T-helper 17 cell (primary cell): ENCODE results near the gene DRD1. TPM values are rescaled to one million over a fixed set of nuclear protein-coding genes. Genes with fewer than 3 reads are reported as not detected.
A peak's percentile ranks its signal among the peaks of the same experiment; 100 is the strongest.

Source experiments
- ATAC-seq: fragments of 150-1000 bp; cut with Tn5 transposase; 2 replicates; pipeline ENCODE4 v1.10.0; 2021; ENCODE audit warnings: mild to moderate bottlenecking, moderate library complexity
- DNase-seq, 3 donors: peaks; one replicate each; pipeline versions ENCODE4 v3.0.0 to v3.0.0-alpha.2; 2020 to 2021
- H3K9me3 ChIP-seq: one replicate; pipeline ENCODE4 v1.7.0; 2013; ENCODE audit warnings: low read length, mild to moderate bottlenecking; ENCODE audit not compliant: control insufficient read depth, poor library complexity, severe bottlenecking
- H3K27ac Mint-ChIP-seq: one replicate; pipeline ENCODE4 v1.8.0; 2022; ENCODE audit warnings: mild to moderate bottlenecking, moderate library complexity, mixed read lengths
- H3K27me3 Mint-ChIP-seq: one replicate; pipeline ENCODE4 v1.8.0; 2022; ENCODE audit warnings: mixed read lengths
- H3K36me3 Mint-ChIP-seq: one replicate; pipeline ENCODE4 v1.8.0; 2022; ENCODE audit warnings: low read depth, mixed read lengths
- H3K4me1 Mint-ChIP-seq: one replicate; pipeline ENCODE4 v1.8.0; 2022; ENCODE audit warnings: mild to moderate bottlenecking, mixed read lengths
- H3K4me3 Mint-ChIP-seq: one replicate; pipeline ENCODE4 v1.8.0; 2022; ENCODE audit warnings: mild to moderate bottlenecking, moderate library complexity, mixed read lengths
- total RNA-seq, 4 donors: library from RNA in 2 of 4; stranded (reverse) in 2 of 4; gene quantifications; one replicate each; pipeline ENCODE4 v1.2.3 and lab custom pipeline; 2022 to 2026

Gene DRD1
- not detected for total RNA-seq
- total RNA-seq (lab: John Stamatoyannopoulos, UW): 0 reads per million in 2 donors

GRCh38 chr5:175444060-175444904 is at the start of gene DRD1:
Gene DRD1, minus strand, starts transcription at chr5:175444182. Its CDS starts 1,083 bp downstream, at chr5:175443099.
- H3K27ac Mint-ChIP-seq: no peak within 1 kb of the TSS
- DNase-seq (peak; percentile 14 to 50 (median 41)), ATAC-seq (peak; percentile 73)
- H3K4me1 Mint-ChIP-seq: peaks cover 8% of the 10 kb centered on the region
- peaks cover 72% of the 10 kb centered on the region for H3K27me3 Mint-ChIP-seq
- no peaks in the 10 kb centered on the region for H3K9me3 ChIP-seq
- peaks cover 3% of the 10 kb centered on the region for H3K36me3 Mint-ChIP-seq
- H3K4me3 Mint-ChIP-seq: peak within 1 kb of the TSS; percentile 80

GRCh38 chr5:175493726-175494125 is 49.7 kb upstream of the DRD1 start:
- no peak for DNase-seq
- no peak overlapping the region for H3K4me3 Mint-ChIP-seq
- peak overlapping the region; percentile 14 for H3K27ac Mint-ChIP-seq
- no peaks in the 10 kb centered on the region for H3K9me3 ChIP-seq
- H3K27me3 Mint-ChIP-seq: no peaks in the 10 kb centered on the region
- ATAC-seq: no peak
- peaks cover 10% of the 10 kb centered on the region for H3K36me3 Mint-ChIP-seq
- peaks cover 32% of the 10 kb centered on the region for H3K4me1 Mint-ChIP-seq

GRCh38 chr5:175493260-175493659 is 49.3 kb upstream of the DRD1 start:
- no peak for DNase-seq
- Mint-ChIP-seq H3K27ac (no peak overlapping the region), H3K36me3 (peaks cover 11% of the 10 kb centered on the region), H3K4me3 (no peak overlapping the region), H3K27me3 (no peaks in the 10 kb centered on the region), H3K4me1 (peaks cover 33% of the 10 kb centered on the region)
- ATAC-seq: no peak
- H3K9me3 ChIP-seq: no peaks in the 10 kb centered on the region

- DNase-seq: no peak
- Mint-ChIP-seq H3K36me3 (peaks cover 18% of the 10 kb centered on the region), H3K4me3 (no peak overlapping the region), H3K27me3 (no peaks in the 10 kb centered on the region), H3K27ac (no peak overlapping the region), H3K4me1 (peaks cover 47% of the 10 kb centered on the region)
- no peaks in the 10 kb centered on the region for H3K9me3 ChIP-seq
- no peak for ATAC-seq
Measured at GRCh38 chr5:175491223-175491622, 47.2 kb upstream of the DRD1 start.

- no peaks in the 10 kb centered on the region for H3K9me3 ChIP-seq
- no peak for DNase-seq
- Mint-ChIP-seq H3K27ac (peak overlapping the region; percentile 56), H3K4me1 (peaks cover 55% of the 10 kb centered on the region), H3K4me3 (no peak overlapping the region), H3K36me3 (peaks cover 18% of the 10 kb centered on the region), H3K27me3 (no peaks in the 10 kb centered on the region)
- no peak for ATAC-seq
Measured at GRCh38 chr5:175489693-175490443, 45.9 kb upstream of the DRD1 start.

GRCh38 chr5:175487514-175488222 is 43.7 kb upstream of the DRD1 start:
- peak overlapping the region; percentile 67 for H3K27ac Mint-ChIP-seq
- H3K4me3 Mint-ChIP-seq: no peak overlapping the region

GRCh38 chr5:175485631-175486030 is 41.6 kb upstream of the DRD1 start:
- Mint-ChIP-seq H3K27me3 (no peaks in the 10 kb centered on the region), H3K27ac (peak overlapping the region; percentile 97), H3K36me3 (peaks cover 11% of the 10 kb centered on the region), H3K4me3 (no peak overlapping the region), H3K4me1 (peaks cover 74% of the 10 kb centered on the region)
- no peak for ATAC-seq
- no peaks in the 10 kb centered on the region for H3K9me3 ChIP-seq
- DNase-seq: no peak

More at GRCh38 chr5:175487514-175488222, 43.7 kb upstream of the DRD1 start:
- DNase-seq (no peak), ATAC-seq (no peak)
- Mint-ChIP-seq H3K27me3 (no peaks in the 10 kb centered on the region), H3K4me1 (peaks cover 67% of the 10 kb centered on the region), H3K36me3 (peaks cover 15% of the 10 kb centered on the region)
- no peaks in the 10 kb centered on the region for H3K9me3 ChIP-seq

GRCh38 chr5:175484829-175485228 is 40.8 kb upstream of the DRD1 start:
- H3K27ac Mint-ChIP-seq: peak overlapping the region; percentile 97
- no peak for DNase-seq
- H3K27me3 Mint-ChIP-seq: no peaks in the 10 kb centered on the region
- H3K36me3 Mint-ChIP-seq: peaks cover 11% of the 10 kb centered on the region
- no peaks in the 10 kb centered on the region for H3K9me3 ChIP-seq
- H3K4me1 Mint-ChIP-seq: peaks cover 76% of the 10 kb centered on the region
- H3K4me3 Mint-ChIP-seq: peak overlapping the region; percentile 50
- ATAC-seq: no peak

GRCh38 chr5:175484322-175484721 is 40.3 kb upstream of the DRD1 start:
- no peaks in the 10 kb centered on the region for H3K27me3 Mint-ChIP-seq
- ATAC-seq (no peak), DNase-seq (no peak)
- H3K36me3 Mint-ChIP-seq: peaks cover 11% of the 10 kb centered on the region
- no peaks in the 10 kb centered on the region for H3K9me3 ChIP-seq
- H3K4me3 Mint-ChIP-seq: peak overlapping the region; percentile 61
- peak overlapping the region; percentile 97 for H3K27ac Mint-ChIP-seq
- H3K4me1 Mint-ChIP-seq: peaks cover 75% of the 10 kb centered on the region

- no peak for DNase-seq
- Mint-ChIP-seq H3K36me3 (peaks cover 10% of the 10 kb centered on the region), H3K27ac (peak overlapping the region; percentile 97)
Measured at GRCh38 chr5:175483337-175483736, 39.4 kb upstream of the DRD1 start.

GRCh38 chr5:175479125-175479881 is 35.3 kb upstream of the DRD1 start:
- no peak for DNase-seq
- peaks cover 48% of the 10 kb centered on the region for H3K4me1 Mint-ChIP-seq
- H3K9me3 ChIP-seq: no peaks in the 10 kb centered on the region
- peak; percentile 4 for ATAC-seq
- peak overlapping the region; percentile 97 for H3K4me3 Mint-ChIP-seq
- H3K27ac Mint-ChIP-seq: peak overlapping the region; percentile 97
- H3K27me3 Mint-ChIP-seq: peaks cover 5% of the 10 kb centered on the region
- peaks cover 6% of the 10 kb centered on the region for H3K36me3 Mint-ChIP-seq

More at GRCh38 chr5:175483337-175483736, 39.4 kb upstream of the DRD1 start:
- no peak for ATAC-seq
- no peaks in the 10 kb centered on the region for H3K27me3 Mint-ChIP-seq
- H3K4me3 Mint-ChIP-seq: peak overlapping the region; percentile 88
- no peaks in the 10 kb centered on the region for H3K9me3 ChIP-seq
- H3K4me1 Mint-ChIP-seq: peaks cover 71% of the 10 kb centered on the region

GRCh38 chr5:175478384-175479124 is 34.6 kb upstream of the DRD1 start, which contains the start of gene SFXN1:
Gene SFXN1, plus strand, starts transcription at chr5:175478560. Its CDS starts 13,544 bp downstream, at chr5:175492104.
- H3K9me3 ChIP-seq: no peaks in the 10 kb centered on the region
- DNase-seq (peak; percentile 59 to 62 (median 60)), ATAC-seq (peak; percentile 63)
- Mint-ChIP-seq H3K4me3 (peak within 1 kb of the TSS; percentile 97), H3K27me3 (peaks cover 9% of the 10 kb centered on the region), H3K27ac (peak within 1 kb of the TSS; percentile 97), H3K4me1 (peaks cover 41% of the 10 kb centered on the region), H3K36me3 (peaks cover 6% of the 10 kb centered on the region)
